NCI-H146 treated with DMSO at 0.1 percent for 48 hours (cell line): ENCODE results near the gene ABI3BP.
"Not testable (repeated sequence)": the region's sequence is repeated elsewhere in the genome, so short reads cannot be mapped to it uniquely, and the experiment has no call there.

Experiments used
- DNase-seq: peaks from one replicate; lab custom pipeline; 2025; ENCODE audit not compliant: unreplicated experiment; lab: John Stamatoyannopoulos, UW

ABI3BP gene, protein sequence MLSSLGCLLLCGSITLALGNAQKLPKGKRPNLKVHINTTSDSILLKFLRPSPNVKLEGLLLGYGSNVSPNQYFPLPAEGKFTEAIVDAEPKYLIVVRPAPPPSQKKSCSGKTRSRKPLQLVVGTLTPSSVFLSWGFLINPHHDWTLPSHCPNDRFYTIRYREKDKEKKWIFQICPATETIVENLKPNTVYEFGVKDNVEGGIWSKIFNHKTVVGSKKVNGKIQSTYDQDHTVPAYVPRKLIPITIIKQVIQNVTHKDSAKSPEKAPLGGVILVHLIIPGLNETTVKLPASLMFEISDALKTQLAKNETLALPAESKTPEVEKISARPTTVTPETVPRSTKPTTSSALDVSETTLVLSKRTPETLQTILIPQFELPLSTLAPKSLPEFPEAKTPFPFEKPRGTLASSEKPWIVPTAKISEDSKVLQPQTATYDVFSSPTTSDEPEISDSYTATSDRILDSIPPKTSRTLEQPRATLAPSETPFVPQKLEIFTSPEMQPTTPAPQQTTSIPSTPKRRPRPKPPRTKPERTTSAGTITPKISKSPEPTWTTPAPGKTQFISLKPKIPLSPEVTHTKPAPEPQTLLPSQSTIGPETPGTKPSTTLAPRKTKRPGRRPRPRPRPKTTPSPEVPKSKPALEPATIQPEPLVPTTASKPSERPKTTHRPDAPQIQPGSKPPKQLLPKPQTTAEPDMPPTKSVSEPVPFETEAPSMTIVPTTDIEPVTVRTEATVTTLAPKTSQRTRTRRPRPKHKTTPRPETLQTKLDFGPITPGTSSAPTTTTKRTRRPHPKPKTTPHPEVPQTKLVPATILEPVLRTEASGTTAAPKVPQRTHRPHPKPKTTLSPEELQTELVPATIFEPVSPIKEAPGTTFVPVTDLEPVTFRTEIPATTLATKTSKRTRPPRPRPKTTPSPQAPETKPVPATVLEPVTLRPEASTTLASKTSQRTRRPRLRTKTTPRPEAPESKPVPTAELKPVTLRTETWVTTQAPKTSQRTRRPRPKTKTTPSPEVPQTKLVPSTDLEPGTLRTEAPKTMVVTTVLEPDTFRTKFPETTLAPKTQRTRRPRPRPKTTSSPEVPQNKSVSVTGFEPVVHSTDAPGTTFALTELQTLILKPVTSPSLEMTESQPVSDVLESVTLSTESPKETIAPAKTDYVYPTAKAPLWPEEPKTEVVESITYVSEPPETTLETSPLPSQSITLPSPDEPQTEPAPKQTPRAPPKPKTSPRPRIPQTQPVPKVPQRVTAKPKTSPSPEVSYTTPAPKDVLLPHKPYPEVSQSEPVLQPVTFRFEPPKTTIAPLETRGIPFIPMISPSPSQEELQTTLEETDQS (N-terminal part only)

DNA sequence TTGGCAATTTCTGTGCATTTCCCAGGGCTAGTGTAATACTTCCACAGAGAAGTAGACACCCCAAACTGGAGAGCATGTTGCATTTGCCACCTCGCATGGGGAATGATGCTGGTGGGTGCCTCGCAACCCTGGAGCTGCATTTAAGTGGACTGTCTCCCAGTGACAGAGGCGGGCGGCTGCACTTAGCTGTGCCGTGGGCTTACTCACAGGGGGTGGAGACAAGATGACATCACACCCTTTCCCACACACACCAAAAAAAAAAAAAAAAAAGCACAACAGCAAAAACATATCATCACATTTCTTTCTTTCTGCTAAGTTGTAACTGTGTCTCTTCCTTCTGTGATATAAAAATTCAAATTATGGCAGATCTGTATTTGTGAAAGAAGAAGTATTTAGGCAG lies at the start of gene ABI3BP:
Gene ABI3BP (minus strand): TSS at position 113 of the 400 bp plus-strand sequence. CDS start 37 bp downstream, at position 76.
- no peak for DNase-seq

DNA sequence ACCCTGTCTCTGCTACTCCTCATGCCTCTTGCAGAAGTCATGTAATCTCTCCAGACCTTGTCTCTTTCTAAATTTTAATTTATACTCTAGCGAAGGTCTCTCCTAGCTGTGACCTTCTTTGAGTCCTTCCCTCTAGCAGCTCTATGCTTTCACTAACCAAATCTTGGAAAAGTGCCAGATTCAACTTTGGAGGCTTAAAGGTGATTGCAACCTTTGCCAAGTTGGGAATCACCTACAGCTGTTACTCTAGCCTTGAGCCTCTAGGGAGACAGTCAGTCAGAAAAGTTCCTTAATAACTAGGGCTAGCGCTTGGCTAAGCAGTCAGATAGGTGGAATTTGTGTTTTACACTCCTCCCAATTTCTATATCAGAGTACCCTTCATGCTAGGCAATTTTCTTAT lies 46.1 kb upstream of the ABI3BP start:
- no peak for DNase-seq

DNA sequence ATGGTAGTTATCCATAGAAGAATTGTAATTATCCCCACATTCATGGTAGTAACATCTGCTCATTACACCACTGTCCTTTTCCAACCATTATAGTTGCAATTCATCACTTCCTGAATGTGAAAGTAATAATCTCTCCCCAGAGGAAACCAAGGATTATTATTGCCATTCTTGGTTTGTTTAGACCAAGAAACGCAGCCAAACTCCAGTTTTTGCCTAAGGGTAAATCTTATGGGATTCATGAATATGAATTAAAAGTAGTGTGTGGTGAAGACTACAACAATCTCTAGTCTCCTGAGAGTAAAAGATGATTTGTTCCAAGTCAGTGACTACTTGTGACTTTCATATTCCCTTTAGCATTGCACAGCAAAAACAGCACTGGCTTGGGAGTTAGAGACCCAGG lies 45.7 kb upstream of the ABI3BP start:
- DNase-seq: no peak

DNA sequence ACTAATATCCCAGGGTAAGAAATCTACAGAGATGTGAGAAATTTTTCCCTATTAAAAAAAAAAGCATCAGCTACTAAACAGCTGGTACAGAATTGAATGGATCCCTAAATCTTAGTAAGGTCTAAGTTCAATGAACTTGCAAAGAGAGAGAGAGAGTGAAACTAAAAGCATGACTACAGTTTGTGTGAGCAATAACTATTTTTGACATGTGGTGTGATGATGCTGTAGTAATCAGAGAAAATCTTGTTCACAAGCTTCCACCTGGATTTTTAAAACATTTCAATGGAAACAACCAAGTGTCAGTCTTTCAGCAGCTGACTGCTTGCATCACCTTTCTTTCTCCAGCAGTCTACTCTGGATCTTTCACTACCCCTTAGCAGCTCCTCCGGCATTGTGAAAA lies 45.2 kb upstream of the ABI3BP start:
- no peak for DNase-seq

DNA sequence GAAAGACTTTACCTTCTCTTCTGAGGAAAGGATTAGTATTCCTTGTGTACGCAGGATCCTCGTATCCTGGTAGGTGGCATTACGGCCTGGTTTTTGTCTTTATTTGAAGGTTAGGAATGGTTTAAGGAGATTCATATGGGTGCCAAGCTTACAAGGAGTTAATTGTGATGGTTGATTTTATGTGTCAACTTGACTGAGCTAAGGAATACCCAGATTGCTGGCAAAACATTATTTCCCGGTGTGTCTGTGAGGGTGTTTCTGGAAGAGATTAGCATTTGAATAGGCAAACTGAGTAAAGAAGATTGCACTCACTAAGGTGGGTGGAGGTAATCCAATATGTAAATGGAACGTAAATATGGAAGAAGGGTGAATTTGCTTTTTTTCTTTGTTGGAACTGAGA lies 44.4 kb upstream of the ABI3BP start:
- no peak for DNase-seq

DNA sequence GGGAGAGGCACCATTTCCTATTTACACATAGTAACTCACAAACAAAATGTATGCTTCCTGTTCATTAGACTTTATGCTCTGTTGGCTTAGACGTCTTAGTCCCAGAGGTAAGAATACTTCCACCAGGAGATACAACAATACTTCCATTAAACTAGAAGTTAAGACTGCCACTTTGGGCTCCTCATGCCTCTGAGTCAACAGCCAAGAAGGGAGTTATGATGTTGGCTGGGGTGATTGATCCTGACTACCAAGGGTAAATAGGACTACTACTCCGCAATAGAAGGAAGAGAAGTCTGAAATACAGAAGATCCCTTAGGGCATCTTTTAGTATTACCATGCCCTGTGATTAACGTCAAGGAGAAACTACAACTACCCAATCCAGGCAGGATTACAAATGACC lies 43.5 kb upstream of the ABI3BP start:
- DNase-seq: no peak

DNA sequence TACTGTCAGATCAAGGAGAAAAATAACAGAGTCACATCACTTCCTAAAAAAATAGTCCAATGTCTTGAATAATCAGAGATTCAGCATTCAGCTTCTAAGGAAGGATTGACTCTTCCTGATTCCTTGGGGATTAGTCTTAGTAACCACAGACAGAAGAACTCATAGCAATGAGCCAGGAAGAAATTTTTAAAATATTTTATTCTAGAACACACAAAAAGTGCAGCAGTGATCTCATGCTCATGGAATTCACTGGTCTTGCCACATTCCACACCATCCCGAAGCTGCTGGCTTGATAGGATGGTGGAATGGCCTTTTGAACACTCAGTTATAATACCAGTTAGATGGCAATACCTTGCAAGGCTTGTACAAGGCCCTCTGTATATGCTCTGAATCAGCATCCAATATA lies 43.0 kb upstream of the ABI3BP start:
- no peak for DNase-seq

DNA sequence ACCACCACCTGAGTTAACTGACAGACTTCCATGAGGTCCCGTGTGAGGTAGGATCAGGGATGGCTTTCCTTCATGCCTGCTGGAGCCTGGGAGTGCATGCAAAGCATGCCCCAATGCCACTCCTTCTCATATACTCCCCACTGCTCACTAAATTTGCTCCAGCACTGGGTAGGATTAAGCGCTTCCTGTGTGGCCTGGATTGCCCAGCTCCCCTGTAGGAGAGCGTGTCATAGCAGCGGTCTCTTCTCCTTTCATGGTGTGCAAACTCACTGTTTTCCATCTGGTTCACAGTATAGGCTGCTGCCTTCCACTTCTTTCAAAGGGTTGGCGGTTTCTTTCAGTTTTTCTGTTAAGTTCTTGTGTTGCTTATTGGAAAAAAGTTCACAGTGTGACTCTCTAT lies 34.1 kb upstream of the ABI3BP start:
- no peak for DNase-seq

DNA sequence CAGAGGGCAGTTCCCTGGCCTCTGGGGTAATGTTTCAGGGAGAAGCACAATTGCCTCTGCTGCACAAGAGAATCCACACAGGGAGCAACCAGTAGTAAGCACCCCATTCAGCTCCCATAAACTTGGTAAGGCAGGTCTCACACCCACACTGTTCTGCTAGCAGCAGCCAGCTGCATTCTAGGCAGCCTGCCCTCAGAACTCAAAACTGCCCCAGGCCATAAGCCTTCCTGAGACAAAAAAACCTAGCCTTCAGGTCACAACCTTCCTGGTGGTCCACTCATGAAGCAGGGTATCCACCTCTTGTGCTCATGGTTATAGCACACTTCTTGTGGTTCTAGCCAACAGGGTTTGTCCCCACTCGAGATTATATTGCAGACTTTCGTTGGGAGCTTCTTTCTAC lies 33.7 kb upstream of the ABI3BP start:
- no peak for DNase-seq

DNA sequence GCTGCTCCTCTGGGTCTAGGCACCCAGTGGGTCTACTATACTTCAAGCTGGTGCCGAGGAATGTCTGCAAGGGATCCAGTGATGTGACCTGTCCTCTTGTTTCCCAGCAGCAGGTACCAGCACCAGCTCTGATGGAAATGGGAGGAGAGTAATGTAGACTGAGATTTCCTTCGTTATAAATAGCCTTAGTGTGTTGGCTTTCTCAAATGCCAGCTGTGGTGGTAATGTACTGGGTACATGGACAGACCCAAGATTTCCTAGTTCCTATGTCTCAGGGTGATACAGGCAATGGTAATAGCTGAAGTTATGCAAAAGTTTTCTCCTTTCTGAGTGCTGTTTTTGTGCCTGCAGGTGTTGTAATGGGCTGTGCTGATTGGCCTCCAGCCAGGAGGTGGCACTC lies 33.0 kb upstream of the ABI3BP start:
- no peak for DNase-seq

DNA sequence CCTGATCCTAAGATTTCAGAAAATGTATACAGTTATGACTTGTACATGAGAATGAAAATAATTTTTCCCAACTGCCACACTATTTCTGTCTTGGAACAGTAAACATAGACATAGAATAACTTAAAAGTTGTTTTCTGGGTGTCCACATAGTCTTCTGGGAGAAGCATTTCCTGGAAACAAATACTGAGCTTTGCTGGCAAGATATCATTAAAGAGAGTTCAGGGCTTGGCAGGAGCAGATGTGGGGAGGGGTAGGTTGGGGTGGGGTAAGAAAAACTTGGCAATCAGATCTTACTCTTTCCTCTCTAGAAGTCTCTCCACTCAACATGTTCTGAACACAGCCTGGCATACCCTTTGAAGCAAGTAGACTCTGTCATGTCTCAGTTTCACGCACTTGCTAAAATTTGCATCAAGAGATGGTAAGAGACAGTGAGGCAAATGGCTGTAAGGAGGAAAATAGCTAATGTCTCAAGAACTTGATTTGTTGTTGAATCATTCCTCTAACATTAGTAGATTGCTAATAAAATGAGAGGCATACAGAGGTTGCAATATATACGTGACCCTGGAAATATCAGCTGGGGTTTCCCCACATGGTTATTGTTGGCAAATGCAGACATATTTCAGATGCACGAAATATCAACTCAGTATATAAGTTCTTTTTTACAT lies 27.3 kb upstream of the ABI3BP start:
- no peak for DNase-seq

DNA sequence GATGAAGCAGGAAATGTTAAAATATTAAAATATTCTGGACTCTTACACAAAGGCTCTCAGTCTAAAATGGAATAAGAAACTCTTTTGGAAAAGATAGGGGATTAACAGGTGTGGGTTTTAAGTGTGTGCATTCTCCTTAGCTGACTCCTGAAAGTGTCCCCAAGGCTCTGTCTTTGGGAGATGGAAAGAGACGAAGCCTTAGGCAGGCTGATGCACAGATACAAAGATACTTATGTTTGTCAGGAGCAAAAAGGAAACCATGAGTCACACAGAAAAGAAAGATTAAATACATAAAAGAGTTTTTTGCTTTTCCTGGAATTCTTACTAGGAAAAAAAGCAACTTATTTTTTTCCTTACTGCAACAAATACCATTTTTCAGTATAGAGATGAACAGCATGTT lies 23.8 kb upstream of the ABI3BP start:
- no peak for DNase-seq

DNA sequence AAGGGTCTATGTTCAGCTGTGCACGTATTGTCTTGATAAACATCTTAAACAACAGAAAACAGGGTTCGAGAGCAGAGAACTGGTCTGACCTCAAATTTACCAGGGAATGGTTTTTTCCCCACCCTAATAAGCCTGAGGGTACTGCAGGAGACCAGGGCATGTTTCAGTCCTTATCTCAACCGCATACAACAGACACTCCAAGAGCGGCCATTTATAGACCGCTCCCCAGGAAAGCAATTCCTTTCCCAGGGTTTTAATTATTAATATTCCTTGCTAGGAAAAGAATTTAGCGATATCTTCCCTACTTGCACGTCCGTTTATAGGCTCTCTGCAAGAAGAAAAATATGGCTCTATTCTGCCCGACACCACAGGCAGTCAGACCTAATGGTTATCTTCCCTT lies 19.1 kb upstream of the ABI3BP start:
- not testable (repeated sequence) for DNase-seq

DNA sequence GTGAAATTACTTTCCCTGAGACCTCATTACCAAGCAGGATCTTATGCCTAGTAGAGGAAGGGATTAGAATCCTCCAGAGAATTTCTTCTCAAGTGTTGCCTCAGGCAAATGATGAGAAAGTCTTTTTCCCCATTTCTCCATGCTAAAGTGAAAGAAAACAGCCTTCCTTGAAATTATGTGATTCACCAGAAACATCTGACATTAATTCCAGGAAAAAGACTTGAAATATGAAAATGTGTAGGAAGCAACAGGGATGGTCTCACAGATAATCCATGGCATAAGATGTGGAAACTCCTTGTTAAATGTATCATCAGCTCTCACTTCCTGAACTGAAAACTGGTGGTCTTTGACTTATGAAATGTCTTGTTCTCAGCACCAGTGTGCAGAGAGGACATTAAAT lies 17.9 kb upstream of the ABI3BP start:
- DNase-seq: no peak

DNA sequence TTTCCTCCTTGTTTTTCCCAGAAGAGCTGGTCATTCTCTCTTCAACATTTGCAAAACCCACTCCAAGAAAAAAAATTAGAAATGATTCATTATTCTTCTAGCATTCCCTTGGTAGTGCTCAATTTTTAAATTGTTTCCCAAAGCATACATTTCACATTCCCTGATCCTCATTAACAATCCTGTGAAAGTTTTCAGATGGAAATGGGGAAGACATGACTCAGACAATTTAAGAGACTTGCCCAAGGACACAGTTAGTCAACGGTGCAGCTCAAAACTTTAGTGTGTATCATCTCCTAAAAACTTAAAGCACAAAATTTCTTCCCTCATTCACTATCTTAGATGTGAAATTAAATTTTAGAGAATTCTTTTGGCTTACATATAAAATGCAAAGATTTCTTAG lies 17.1 kb upstream of the ABI3BP start:
- DNase-seq: no peak

DNA sequence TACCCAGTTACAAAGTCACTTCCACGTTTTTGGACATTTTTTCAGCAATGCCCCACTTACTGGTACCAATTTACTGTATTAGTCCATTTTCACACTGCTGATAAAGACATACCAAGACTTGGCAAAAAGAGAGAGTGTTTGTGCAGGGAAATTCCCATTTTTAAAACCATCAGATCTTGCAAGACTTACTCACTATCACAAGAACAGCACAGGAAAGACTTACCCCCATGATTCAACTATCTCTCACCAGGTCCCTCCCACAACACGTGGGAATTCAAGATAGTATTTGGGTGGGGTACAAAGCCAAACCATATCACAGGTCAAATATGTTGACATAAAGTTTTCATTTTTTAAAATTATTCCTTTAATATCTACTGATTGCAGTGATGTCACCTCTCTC lies 16.2 kb upstream of the ABI3BP start:
- DNase-seq: no peak

DNA sequence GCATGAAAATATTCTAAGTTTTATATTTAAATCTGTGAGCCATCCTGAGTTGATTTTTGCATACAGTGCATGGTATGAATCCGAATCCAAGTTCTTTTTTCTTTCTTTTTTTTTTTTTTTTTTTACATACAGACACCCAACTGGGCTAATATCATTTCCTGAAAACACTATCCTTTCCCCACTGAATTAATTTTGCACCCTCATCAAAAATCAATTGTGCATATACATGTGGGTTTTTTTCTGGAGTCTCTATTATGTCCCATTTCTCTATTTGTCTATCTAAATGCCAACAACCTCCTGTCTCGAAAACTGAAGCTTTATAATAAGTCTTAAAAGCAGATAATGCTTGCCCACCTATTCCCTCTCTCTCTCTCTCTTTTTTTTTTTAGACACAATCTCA lies 5.9 kb upstream of the ABI3BP start:
- no peak for DNase-seq

DNA sequence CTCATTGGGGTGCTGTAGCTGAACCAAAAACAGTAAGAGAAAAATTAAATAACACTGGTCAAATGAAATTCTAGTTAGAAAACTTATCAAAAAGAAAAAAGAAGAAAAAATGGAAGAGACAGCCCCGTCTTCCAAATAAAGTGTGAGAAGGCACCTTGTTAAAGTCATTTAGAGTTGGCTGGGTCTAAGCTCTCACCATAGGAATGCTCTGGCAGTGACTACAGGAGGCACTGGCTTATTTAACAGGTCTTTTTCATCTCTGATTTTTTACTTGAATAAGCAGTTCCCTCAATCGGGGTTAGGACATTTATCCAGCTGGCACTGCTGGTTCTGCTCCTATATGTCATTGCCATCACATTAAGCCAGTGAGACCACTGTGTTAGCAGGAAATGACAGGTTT lies 1.6 kb upstream of the ABI3BP start:
- DNase-seq: no peak

DNA sequence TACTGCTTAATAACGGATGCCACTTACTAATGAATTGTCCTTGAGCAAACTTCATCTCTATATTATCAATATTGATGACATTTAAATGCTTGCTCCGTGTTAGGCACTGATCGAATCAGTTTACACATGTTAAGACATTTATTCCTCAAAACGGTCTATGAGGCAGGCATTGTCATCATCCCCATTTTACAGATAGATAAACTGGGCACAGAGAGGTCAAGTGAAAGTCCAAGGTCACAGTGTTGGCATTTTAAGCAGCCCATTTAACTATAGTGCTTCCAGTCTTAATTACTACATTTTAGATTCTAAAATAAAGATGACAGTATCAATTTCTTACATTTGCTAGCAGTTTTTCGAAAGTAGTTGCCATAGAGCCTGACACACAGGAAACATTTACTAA lies 966 bp upstream of the ABI3BP start:
- no peak for DNase-seq

DNA sequence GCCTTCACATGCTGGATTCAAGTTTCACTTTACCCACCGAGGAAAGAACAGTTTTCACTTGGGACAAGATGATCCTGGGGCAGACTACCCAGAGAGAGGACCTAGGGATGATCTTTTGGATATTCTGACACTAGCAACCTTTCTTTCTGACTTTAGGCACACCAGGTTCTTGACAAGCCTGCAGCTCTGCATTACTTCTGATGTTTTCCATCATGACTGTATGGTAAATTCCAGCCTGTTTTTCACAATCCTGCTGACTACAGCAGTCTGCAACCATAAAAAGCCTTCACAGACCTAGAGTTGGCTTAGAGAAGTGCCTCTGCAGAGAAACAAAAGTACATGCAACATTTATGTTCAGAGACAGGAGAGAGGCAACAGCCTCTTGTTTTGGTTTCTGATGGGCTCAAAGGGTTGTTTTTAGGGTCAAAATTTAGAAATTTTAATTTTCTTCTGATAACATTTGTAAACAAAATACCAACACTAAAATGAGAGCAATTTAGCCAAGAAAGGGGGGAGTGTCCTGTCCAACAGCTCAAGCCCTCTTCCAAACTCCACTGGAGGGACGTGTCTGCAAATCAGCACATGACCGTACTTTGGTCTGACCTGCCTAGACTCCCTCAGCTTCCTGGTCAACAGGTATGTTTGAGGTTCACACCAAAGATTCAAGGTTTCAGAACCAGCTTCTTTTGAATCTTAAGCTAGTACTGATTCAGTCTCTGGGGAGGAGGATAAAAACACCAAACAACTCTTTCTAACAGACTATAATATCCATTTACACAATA lies 799 bp downstream of the ABI3BP start:
- DNase-seq: no peak
